ENCODE data around the gene BRD7.

- no peak for TF ChIP-seq CTCF (IDR thresholded peaks at IDR 0.05)
- no peak for TF ChIP-seq POLR2A (IDR thresholded peaks at IDR 0.05)
Measured at GRCh38 chr16:50268352-50268751, 100.4 kb downstream of the BRD7 start.

Measured in testis (tissue), 2 donors.